ENCODE measurements around the gene C4orf17.

- no peak for TF ChIP-seq MEF2A (IDR thresholded peaks at IDR 0.05; ENCODE audit: borderline replicate concordance, low read depth)
- no peak for TF ChIP-seq ELF1 (IDR thresholded peaks at IDR 0.05)
- TF ChIP-seq CTCF (IDR thresholded peaks at IDR 0.05) = peak; percentile 86
- TF ChIP-seq, protein P1, sequence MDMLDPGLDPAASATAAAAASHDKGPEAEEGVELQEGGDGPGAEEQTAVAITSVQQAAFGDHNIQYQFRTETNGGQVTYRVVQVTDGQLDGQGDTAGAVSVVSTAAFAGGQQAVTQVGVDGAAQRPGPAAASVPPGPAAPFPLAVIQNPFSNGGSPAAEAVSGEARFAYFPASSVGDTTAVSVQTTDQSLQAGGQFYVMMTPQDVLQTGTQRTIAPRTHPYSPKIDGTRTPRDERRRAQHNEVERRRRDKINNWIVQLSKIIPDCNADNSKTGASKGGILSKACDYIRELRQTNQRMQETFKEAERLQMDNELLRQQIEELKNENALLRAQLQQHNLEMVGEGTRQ (IDR thresholded peaks at IDR 0.05; ENCODE audit: borderline replicate concordance, low read depth, low read length) = no peak
- TF ChIP-seq, protein P2, sequence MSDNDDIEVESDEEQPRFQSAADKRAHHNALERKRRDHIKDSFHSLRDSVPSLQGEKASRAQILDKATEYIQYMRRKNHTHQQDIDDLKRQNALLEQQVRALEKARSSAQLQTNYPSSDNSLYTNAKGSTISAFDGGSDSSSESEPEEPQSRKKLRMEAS (IDR thresholded peaks at IDR 0.05; ENCODE audit: low read depth) = no peak
- no peak for TF ChIP-seq RXRA (IDR thresholded peaks at IDR 0.05; ENCODE audit: borderline replicate concordance, low read depth)
- TF ChIP-seq FOXM1 (IDR thresholded peaks at IDR 0.05; ENCODE audit: low read depth) = no peak
- TF ChIP-seq TAF1 (IDR thresholded peaks at IDR 0.05; ENCODE audit: borderline replicate concordance, low read depth, low read length) = no peak
These were observed 47.9 kb upstream of the C4orf17 start for GRCh38 chr4:99462875-99463464.

All from SK-N-SH (cell line).